ENCODE data around the gene BCL7C.

BCL7C gene

GRCh38 chr16:30922420-30922959 is 28.6 kb upstream of the BCL7C start:
- DNase-seq (ENCODE audit: low read depth) = peak; percentile 98

- peak; percentile 45 for DNase-seq (ENCODE audit: low read depth)
Measured at GRCh38 chr16:30921748-30922419, 28.0 kb upstream of the BCL7C start.

- no peak for DNase-seq (ENCODE audit: low read depth)
Measured at GRCh38 chr16:30921459-30921747, 27.5 kb upstream of the BCL7C start.

GRCh38 chr16:30920891-30921290 is 27.0 kb upstream of the BCL7C start:
- DNase-seq (ENCODE audit: low read depth) = no peak

GRCh38 chr16:30918614-30919013 is 24.7 kb upstream of the BCL7C start:
- DNase-seq (ENCODE audit: low read depth) = no peak

GRCh38 chr16:30914830-30915229 is 21.0 kb upstream of the BCL7C start:
- no peak for DNase-seq (ENCODE audit: low read depth)

GRCh38 chr16:30912794-30913412 is 19.0 kb upstream of the BCL7C start:
- no peak for DNase-seq (ENCODE audit: low read depth)

- DNase-seq (ENCODE audit: low read depth) = no peak
Measured at GRCh38 chr16:30910427-30911029, 16.7 kb upstream of the BCL7C start.

GRCh38 chr16:30907064-30907463 is 13.2 kb upstream of the BCL7C start:
- DNase-seq (ENCODE audit: low read depth) = no peak

GRCh38 chr16:30904114-30904780 is 10.4 kb upstream of the BCL7C start:
- no peak for DNase-seq (ENCODE audit: low read depth)

- no peak for DNase-seq (ENCODE audit: low read depth)
Measured at GRCh38 chr16:30903596-30903995, 9.7 kb upstream of the BCL7C start.

GRCh38 chr16:30903002-30903401 is 9.1 kb upstream of the BCL7C start:
- no peak for DNase-seq (ENCODE audit: low read depth)

- no peak for DNase-seq (ENCODE audit: low read depth)
Measured at GRCh38 chr16:30902029-30902972, 8.4 kb upstream of the BCL7C start.

GRCh38 chr16:30901201-30902028 is 7.5 kb upstream of the BCL7C start:
- no peak for DNase-seq (ENCODE audit: low read depth)

GRCh38 chr16:30900588-30900987 is 6.7 kb upstream of the BCL7C start:
- DNase-seq (ENCODE audit: low read depth) = no peak

GRCh38 chr16:30899794-30900193 is 5.9 kb upstream of the BCL7C start:
- DNase-seq (ENCODE audit: low read depth) = no peak

- peak; percentile 67 for DNase-seq (ENCODE audit: low read depth)
Measured at GRCh38 chr16:30896889-30897733, 3.2 kb upstream of the BCL7C start.

GRCh38 chr16:30896261-30896888 is 2.5 kb upstream of the BCL7C start, which contains the start of gene CTF1:
CTF1 (plus strand) TSS chr16:30896614; CDS start chr16:30896644, 30 bp downstream.
- DNase-seq (ENCODE audit: low read depth) = peak; percentile 80

- DNase-seq (ENCODE audit: low read depth) = no peak
Measured at GRCh38 chr16:30895627-30896260, 1.9 kb upstream of the BCL7C start.
